HCT116 (cell line): ENCODE measurements around the gene KDM4D. TPM values are rescaled to one million over a fixed set of nuclear protein-coding genes. Genes with fewer than 3 reads are reported as not detected.

Experiments used
- ATAC-seq: fragments of 200-7000 bp; cut with Tn5 transposase; 2 replicates; pipeline ENCODE4 v1.9.1; 2020; ENCODE audit warnings: mild to moderate bottlenecking, moderate library complexity
- BruUV-seq: library from RNA; stranded (reverse); fragments of 400-500 nt; replicated peaks from 2 replicates; lab custom pipeline; 2021; lab: Mats Ljungman, UMichigan
- CTCF ChIA-PET: fragments of 300-600 bp; sonication (Branson Sonifier 250); formaldehyde crosslinking; loops from one replicate; lab custom pipeline; 2021; ENCODE audit warnings: antibody characterized with exemption; lab: Charles Lee
- POLR2A ChIA-PET: fragments of 300-600, 350-600 bp; sonication (Branson Sonifier 250); formaldehyde crosslinking; loops from one replicate; lab custom pipeline; 2021; ENCODE audit warnings: antibody characterized with exemption; lab: Charles Lee
- RAD21 ChIA-PET, 2 experiments: fragments of 300-600 bp; sonication (Branson Sonifier 250); formaldehyde crosslinking; loops; one replicate each; lab custom pipeline; 2023; ENCODE audit warnings: low total read pairs in 2 of 2; ENCODE audit not compliant: uncharacterized antibody in 2 of 2, unreplicated experiment in 2 of 2, low non-redundant PET in 1 of 2; lab: Charles Lee
- DNase-seq: peaks from one replicate; pipeline ENCODE4 v3.0.0-alpha.2; 2010; ENCODE audit warnings: low read depth, low spot score
- H2AFZ ChIP-seq: fragments of 200-600 bp; shearing (Covaris generic), sonication (generic); 2 replicates; pipeline ENCODE4 v1.6.1; 2017; ENCODE audit warnings: low read depth, mixed run types, mixed read lengths, antibody characterized with exemption, low read length; ENCODE audit not compliant: poor library complexity, severe bottlenecking
- H3K27ac ChIP-seq: 2 replicates; pipeline ENCODE4 v1.5.1; 2012; ENCODE audit warnings: low read depth, low read length
- H3K27me3 ChIP-seq: fragments of 200-600 bp; sonication (generic); 2 replicates; pipeline ENCODE4 v1.6.1; 2016; ENCODE audit warnings: mixed run types, low read length, mixed read lengths; ENCODE audit not compliant: insufficient read depth
- H3K36me3 ChIP-seq, 2 experiments: fragments of 200-500 bp in 1 of 2; fragments of 200-600 bp in 1 of 2; sonication (Bioruptor generic) in 1 of 2; sonication (generic) in 1 of 2; 2 replicates each; pipeline versions ENCODE4 v1.5.1 to v1.6.1; 2014 to 2016; ENCODE audit warnings: low read length in 2 of 2, inconsistent platforms in 1 of 2, mixed read lengths in 1 of 2, mixed run types in 1 of 2; ENCODE audit not compliant: insufficient read depth in 2 of 2, control insufficient read depth in 1 of 2
- H3K4me1 ChIP-seq, 2 experiments: fragments of 200-600 bp in 1 of 2; sonication (generic) in 1 of 2; 2 replicates each; pipeline versions ENCODE4 v1.5.1 to v1.6.1; 2012 to 2017; ENCODE audit warnings: low read length in 2 of 2, inconsistent platforms in 1 of 2, mild to moderate bottlenecking in 1 of 2, mixed read lengths in 1 of 2, mixed run types in 1 of 2, moderate library complexity in 1 of 2; ENCODE audit not compliant: insufficient read depth in 2 of 2, control insufficient read depth in 1 of 2
- H3K4me2 ChIP-seq: fragments of 200-600 bp; sonication (generic); 2 replicates; pipeline ENCODE4 v1.6.1; 2017; ENCODE audit warnings: mixed run types, low read length, mixed read lengths
- H3K4me3 ChIP-seq, 2 experiments: fragments of 200-600 bp in 1 of 2; sonication (generic) in 1 of 2; replicated peaks in 1 of 2; 2 replicates each; pipeline ENCODE4 v1.5.1; 2011 to 2016; ENCODE audit warnings: low read length in 2 of 2, control low read depth in 1 of 2, low read depth in 1 of 2, mild to moderate bottlenecking in 1 of 2, mixed read lengths in 1 of 2, mixed run types in 1 of 2
- H3K79me2 ChIP-seq: fragments of 200-600 bp; sonication (generic); 2 replicates; pipeline ENCODE4 v1.6.1; 2017; ENCODE audit warnings: mild to moderate bottlenecking, mixed run types, low read length, moderate library complexity, mixed read lengths; ENCODE audit not compliant: insufficient read depth
- H3K9ac ChIP-seq: fragments of 200-600 bp; sonication (generic); 2 replicates; pipeline ENCODE4 v1.6.1; 2016; ENCODE audit warnings: low read length, mixed read lengths
- H3K9me2 ChIP-seq: fragments of 200-600 bp; sonication (generic), shearing (Covaris generic); 2 replicates; pipeline ENCODE4 v1.6.1; 2017; ENCODE audit warnings: mixed run types, mild to moderate bottlenecking, moderate library complexity; ENCODE audit not compliant: insufficient read depth
- H3K9me3 ChIP-seq, 2 experiments: fragments of 200-500 bp in 1 of 2; fragments of 200-600 bp in 1 of 2; sonication (Bioruptor generic) in 1 of 2; sonication (generic) in 1 of 2; 2 replicates each; pipeline ENCODE4 v1.6.1; 2014 to 2017; ENCODE audit warnings: low read length in 2 of 2, mixed read lengths in 2 of 2, inconsistent platforms in 1 of 2, low read depth in 1 of 2, mild to moderate bottlenecking in 1 of 2, mixed run types in 1 of 2, moderate library complexity in 1 of 2; ENCODE audit not compliant: control insufficient read depth in 1 of 2, insufficient read depth in 1 of 2
- H4K20me1 ChIP-seq: fragments of 200-600 bp; sonication (generic), shearing (Covaris generic); 2 replicates; pipeline ENCODE4 v1.6.1; 2017; ENCODE audit warnings: mixed run types, mild to moderate bottlenecking, moderate library complexity; ENCODE audit not compliant: insufficient read depth
- REST ChIP-seq: IDR thresholded peaks from 2 replicates; pipeline ENCODE4 v1.6.1; 2012; ENCODE audit warnings: low read depth
- ZBTB33 ChIP-seq: IDR thresholded peaks from 2 replicates; pipeline ENCODE4 v1.6.1; 2011; ENCODE audit warnings: mild to moderate bottlenecking, low read length, moderate library complexity; ENCODE audit not compliant: insufficient replicate concordance; ENCODE audit errors: extremely low read depth
- intact Hi-C: fragments of 100-400 bp; cut with micrococcal nuclease; formaldehyde crosslinking; loops from 2 replicates; pipeline ENCODE4 v1.10.0; 2022
- total RNA-seq: library from RNA; stranded (reverse); gene quantifications from one replicate; pipeline ENCODE4 v1.2.1, GENCODE V29; 2021; ENCODE audit not compliant: unreplicated experiment

KDM4D gene
- total RNA-seq, 1 experiment from 2014 or later = 2.1 TPM

- BruUV-seq = no TSS peak
Measured at GRCh38 chr11:94924612-94925011, 48.9 kb upstream of the KDM4D start.

More at GRCh38 chr11:94924612-94925011, 48.9 kb upstream of the KDM4D start:
- H3K4me2 ChIP-seq = no peak overlapping the region
- no peak overlapping the region for H3K27ac ChIP-seq
- peaks cover 13 to 17% of the 10 kb centered on the region in 2 experiments; a peak in 3 of 4 replicates for H3K4me1 ChIP-seq
- RAD21 ChIA-PET = no interaction called here
- intact Hi-C loops = no loop called here
- POLR2A ChIA-PET = no interaction called here
- TF ChIP-seq REST = no peak
- no peak for TF ChIP-seq ZBTB33
- no peaks in the 10 kb centered on the region for H3K9me2 ChIP-seq
- H3K36me3 ChIP-seq = no peaks in the 10 kb centered on the region
- no peak overlapping the region for H3K9ac ChIP-seq
- CTCF ChIA-PET = no interaction called here
- DNase-seq (no peak), ATAC-seq (no peak)
- no peaks in the 10 kb centered on the region for H3K27me3 ChIP-seq
- no peak overlapping the region for H3K4me3 ChIP-seq
- no peaks in the 10 kb centered on the region for H3K79me2 ChIP-seq
- H3K9me3 ChIP-seq = no peaks in the 10 kb centered on the region
- no peaks in the 10 kb centered on the region for H4K20me1 ChIP-seq
- no peak overlapping the region for H2AFZ ChIP-seq
